Nephron (organoid): ENCODE measurements around the gene TCF4.

Experiments
- H3K27ac Mint-ChIP-seq, 3 experiments: 2 replicates each; pipeline ENCODE4 v1.8.0; 2020; ENCODE audit warnings: mixed read lengths in 3 of 3, mild to moderate bottlenecking in 2 of 3, moderate library complexity in 1 of 3
- H3K27me3 Mint-ChIP-seq: 2 replicates; pipeline ENCODE4 v1.8.0; 2021; ENCODE audit warnings: low read depth, mild to moderate bottlenecking, moderate library complexity, mixed read lengths
- H3K36me3 Mint-ChIP-seq: 2 replicates; pipeline ENCODE4 v1.8.0; 2020; ENCODE audit warnings: low read depth, mixed read lengths
- H3K4me1 Mint-ChIP-seq: 2 replicates; pipeline ENCODE4 v1.8.0; 2020; ENCODE audit warnings: mixed read lengths
- H3K4me3 Mint-ChIP-seq, 3 experiments: 2 replicates each; pipeline ENCODE4 v1.8.0; 2020; ENCODE audit warnings: mild to moderate bottlenecking in 3 of 3, mixed read lengths in 3 of 3, moderate library complexity in 2 of 3
- H3K9me3 Mint-ChIP-seq: 2 replicates; pipeline ENCODE4 v1.8.0; 2020; ENCODE audit warnings: mixed read lengths
- TF ChIP-seq, protein P1 (sequence below), 3 experiments: fragments of 200-600 bp; sonication (generic); IDR thresholded peaks; one replicate each; pipeline ENCODE4 v1.5.0; 2021; ENCODE audit warnings: antibody characterized with exemption in 3 of 3; ENCODE audit not compliant: unreplicated experiment in 3 of 3

Gene TCF4

DNA sequence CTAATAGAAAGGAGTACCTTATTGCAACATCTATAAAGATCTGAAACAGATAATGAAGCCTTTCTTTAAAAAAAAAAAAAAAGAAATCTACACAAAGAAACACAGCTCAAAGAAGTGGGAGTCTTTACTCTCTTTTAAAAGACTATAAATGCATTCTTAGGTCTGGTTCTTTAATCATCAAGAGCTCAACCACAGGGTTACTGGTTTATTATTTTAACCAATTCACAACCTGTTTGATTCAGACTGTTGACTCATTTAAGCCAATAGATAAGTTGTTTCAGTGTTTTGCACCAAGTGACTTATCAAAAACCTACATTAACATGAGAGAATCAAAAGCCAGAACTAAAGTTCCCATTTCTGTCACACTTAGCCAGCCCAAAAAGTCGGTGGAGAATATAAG, 93.1 kb downstream of the TCF4 start:
- Mint-ChIP-seq H3K27me3 (no peaks in the 10 kb centered on the region), H3K27ac (no peak overlapping the region), H3K9me3 (no peaks in the 10 kb centered on the region), H3K4me1 (peaks cover 43% of the 10 kb centered on the region), H3K4me3 (no peak overlapping the region), H3K36me3 (no peaks in the 10 kb centered on the region)
- TF ChIP-seq, protein P1, sequence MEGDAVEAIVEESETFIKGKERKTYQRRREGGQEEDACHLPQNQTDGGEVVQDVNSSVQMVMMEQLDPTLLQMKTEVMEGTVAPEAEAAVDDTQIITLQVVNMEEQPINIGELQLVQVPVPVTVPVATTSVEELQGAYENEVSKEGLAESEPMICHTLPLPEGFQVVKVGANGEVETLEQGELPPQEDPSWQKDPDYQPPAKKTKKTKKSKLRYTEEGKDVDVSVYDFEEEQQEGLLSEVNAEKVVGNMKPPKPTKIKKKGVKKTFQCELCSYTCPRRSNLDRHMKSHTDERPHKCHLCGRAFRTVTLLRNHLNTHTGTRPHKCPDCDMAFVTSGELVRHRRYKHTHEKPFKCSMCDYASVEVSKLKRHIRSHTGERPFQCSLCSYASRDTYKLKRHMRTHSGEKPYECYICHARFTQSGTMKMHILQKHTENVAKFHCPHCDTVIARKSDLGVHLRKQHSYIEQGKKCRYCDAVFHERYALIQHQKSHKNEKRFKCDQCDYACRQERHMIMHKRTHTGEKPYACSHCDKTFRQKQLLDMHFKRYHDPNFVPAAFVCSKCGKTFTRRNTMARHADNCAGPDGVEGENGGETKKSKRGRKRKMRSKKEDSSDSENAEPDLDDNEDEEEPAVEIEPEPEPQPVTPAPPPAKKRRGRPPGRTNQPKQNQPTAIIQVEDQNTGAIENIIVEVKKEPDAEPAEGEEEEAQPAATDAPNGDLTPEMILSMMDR (IDR thresholded peaks at IDR 0.05; ENCODE audit: unreplicated experiment in 3 of 3), result no peak

DNA sequence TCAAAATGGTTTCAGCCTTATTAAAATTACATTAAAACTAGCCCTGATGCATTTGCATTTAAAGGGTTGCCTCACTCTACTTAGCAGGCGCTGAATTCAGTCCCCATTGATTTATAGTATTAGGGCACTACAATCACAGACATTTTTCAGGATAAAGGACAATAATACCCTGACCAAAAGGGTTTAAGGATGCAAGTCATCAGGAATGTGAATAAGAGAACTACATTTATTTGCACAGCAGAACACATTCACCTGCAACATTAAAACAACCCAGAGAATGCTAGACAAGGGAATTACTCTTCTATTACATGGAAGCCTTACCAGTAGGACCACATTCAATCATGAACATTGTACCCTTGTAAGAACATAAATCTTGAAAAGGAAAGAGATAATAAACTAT, 93.6 kb downstream of the TCF4 start:
- TF ChIP-seq, protein P1 (IDR thresholded peaks at IDR 0.05; ENCODE audit: unreplicated experiment in 3 of 3), result no peak
- H3K4me1 Mint-ChIP-seq, result peaks cover 47% of the 10 kb centered on the region
- H3K27me3 Mint-ChIP-seq, result no peaks in the 10 kb centered on the region
- no peak overlapping the region for H3K27ac Mint-ChIP-seq
- H3K9me3 Mint-ChIP-seq, result no peaks in the 10 kb centered on the region
- no peak overlapping the region for H3K4me3 Mint-ChIP-seq
- no peaks in the 10 kb centered on the region for H3K36me3 Mint-ChIP-seq

DNA sequence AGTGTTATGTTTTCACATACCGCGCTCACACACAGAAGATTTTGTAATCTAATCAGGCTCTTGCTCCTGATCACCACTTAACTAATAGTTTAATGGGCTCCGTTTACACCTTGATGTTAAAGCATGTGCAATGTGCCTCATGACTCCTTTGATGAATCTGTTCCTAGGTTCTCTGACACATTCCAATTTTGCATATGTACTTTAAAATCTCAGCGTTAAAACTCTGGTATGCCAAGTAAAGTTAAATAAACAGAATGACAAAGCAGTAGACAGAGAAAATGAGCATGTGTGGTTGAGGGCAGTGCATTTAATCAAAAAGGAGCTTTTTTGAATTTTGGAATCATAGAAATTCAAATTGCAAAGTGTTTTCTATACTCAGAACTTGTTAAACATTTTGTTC, 96.4 kb downstream of the TCF4 start:
- H3K4me3 Mint-ChIP-seq, result no peak overlapping the region

DNA sequence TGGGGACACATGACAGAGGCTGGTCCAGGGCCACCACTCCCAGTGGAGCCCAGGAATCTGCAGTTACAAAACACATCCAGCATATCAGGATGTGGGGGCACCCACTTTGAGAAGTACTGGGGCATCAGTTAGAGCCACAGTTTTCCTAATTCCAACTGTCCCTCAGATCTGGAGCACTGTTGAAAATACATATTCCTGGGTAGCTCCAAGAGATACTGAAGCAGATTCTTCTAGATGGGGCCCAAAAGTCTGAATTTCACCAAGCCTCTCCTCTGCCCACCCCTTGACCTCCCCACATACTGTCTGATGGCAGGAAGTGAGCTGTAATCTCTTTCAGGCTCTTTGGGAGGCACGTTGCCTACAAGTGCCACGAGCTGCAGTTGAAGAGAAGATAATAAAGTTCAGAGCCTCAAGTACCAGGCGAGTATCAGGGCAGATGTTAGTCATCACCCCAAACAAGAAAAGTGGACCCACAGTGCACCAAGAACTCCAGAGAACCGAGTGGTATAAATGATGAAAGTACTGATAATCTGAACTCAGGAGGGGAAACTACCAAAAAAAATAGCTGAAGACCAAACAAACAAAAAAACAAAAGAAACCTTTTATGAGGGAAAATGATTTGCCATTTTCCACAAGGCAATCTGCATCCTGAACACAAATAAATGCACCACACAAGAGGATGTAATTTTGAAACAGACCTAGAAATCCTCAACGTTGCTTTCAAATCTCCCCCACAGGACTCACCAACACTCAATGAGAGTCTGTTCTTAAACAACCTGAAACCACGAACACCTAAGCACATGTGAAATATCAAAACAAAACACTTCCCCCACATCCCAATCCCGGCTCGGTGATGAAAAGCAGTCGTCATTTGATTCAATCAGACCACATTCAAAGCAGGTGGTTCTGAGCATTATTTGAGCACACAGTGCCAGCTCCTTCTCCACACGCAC, 98.7 kb downstream of the TCF4 start:
- Mint-ChIP-seq H3K36me3 (no peaks in the 10 kb centered on the region), H3K4me3 (no peak overlapping the region), H3K27me3 (no peaks in the 10 kb centered on the region), H3K9me3 (no peaks in the 10 kb centered on the region), H3K4me1 (peaks cover 44% of the 10 kb centered on the region), H3K27ac (no peak overlapping the region)
- TF ChIP-seq, protein P1 (IDR thresholded peaks at IDR 0.05; ENCODE audit: unreplicated experiment in 3 of 3), result no peak

More for the DNA sequence above, 96.4 kb downstream of the TCF4 start:
- Mint-ChIP-seq H3K36me3 (no peaks in the 10 kb centered on the region), H3K9me3 (no peaks in the 10 kb centered on the region), H3K27ac (no peak overlapping the region), H3K4me1 (peaks cover 50% of the 10 kb centered on the region), H3K27me3 (no peaks in the 10 kb centered on the region)
- TF ChIP-seq, protein P1 (IDR thresholded peaks at IDR 0.05; ENCODE audit: unreplicated experiment in 3 of 3), result no peak

DNA sequence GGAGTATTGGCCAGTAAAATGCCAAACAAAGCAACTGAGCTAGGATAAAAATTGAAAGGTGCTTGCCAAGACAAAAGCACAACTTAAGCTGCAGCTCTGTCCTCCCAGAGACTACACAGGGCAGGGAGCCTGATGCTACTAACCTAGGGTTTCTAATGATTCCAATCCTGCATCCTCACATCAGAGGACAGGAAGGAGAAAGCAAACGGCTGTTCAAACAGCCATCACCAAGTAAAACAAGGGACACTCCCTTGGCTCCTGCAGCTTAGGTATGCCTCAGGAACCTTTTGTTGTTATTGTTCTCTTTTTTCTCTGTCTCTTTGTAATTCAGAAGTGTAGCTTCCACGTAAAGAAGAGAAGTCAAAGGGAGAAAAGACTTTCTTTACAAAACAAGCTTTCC, 99.5 kb downstream of the TCF4 start:
- H3K4me1 Mint-ChIP-seq, result peaks cover 35% of the 10 kb centered on the region
- no peak overlapping the region for H3K27ac Mint-ChIP-seq
- H3K4me3 Mint-ChIP-seq, result no peak overlapping the region
- H3K36me3 Mint-ChIP-seq, result no peaks in the 10 kb centered on the region
- no peaks in the 10 kb centered on the region for H3K27me3 Mint-ChIP-seq
- H3K9me3 Mint-ChIP-seq, result no peaks in the 10 kb centered on the region
- TF ChIP-seq, protein P1 (IDR thresholded peaks at IDR 0.05; ENCODE audit: unreplicated experiment in 3 of 3), result no peak

DNA sequence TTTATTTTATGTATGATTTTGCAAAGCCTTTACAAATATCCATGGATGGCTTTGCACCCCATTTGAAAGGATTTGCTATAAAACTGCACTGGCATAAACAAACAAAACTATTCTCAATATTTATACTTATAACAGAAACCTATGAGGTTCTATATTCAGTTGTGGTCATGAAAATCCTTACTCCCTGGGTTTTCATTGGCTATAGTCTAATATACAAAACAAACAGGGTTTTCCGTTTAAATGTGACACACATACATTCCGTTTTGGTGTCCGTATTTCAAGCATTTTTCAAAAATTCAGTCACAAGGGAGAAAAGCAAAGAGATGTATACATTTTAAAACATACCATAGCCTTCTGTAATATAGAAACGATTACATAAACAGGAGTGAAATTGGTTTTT, 100.0 kb downstream of the TCF4 start:
- TF ChIP-seq, protein P1 (IDR thresholded peaks at IDR 0.05; ENCODE audit: unreplicated experiment in 3 of 3), result no peak
- H3K9me3 Mint-ChIP-seq, result no peaks in the 10 kb centered on the region
- H3K4me1 Mint-ChIP-seq, result peaks cover 35% of the 10 kb centered on the region
- no peaks in the 10 kb centered on the region for H3K27me3 Mint-ChIP-seq
- peaks cover 4% of the 10 kb centered on the region for H3K36me3 Mint-ChIP-seq
- no peak overlapping the region for H3K4me3 Mint-ChIP-seq
- H3K27ac Mint-ChIP-seq, result peak overlapping the region in 1 of 3 experiments; percentile 30
